Dermis blood vessel endothelial cell (primary cell): Measurements from ENCODE around the gene RPL19. TPM values are rescaled to one million over a fixed set of nuclear protein-coding genes. Genes with fewer than 3 reads are reported as not detected.

Experiments
- DNase-seq: peaks from one replicate; pipeline ENCODE4 v3.0.0; 2010
- total RNA-seq: library from RNA; depleted of rRNA; stranded (reverse); fragments of >200 nt; gene quantifications from 2 replicates; pipeline ENCODE4 v1.2.3, GENCODE V29; 2014

Gene RPL19
- total RNA-seq, 1 donor from 2014 or later = 2,101 TPM

DNA sequence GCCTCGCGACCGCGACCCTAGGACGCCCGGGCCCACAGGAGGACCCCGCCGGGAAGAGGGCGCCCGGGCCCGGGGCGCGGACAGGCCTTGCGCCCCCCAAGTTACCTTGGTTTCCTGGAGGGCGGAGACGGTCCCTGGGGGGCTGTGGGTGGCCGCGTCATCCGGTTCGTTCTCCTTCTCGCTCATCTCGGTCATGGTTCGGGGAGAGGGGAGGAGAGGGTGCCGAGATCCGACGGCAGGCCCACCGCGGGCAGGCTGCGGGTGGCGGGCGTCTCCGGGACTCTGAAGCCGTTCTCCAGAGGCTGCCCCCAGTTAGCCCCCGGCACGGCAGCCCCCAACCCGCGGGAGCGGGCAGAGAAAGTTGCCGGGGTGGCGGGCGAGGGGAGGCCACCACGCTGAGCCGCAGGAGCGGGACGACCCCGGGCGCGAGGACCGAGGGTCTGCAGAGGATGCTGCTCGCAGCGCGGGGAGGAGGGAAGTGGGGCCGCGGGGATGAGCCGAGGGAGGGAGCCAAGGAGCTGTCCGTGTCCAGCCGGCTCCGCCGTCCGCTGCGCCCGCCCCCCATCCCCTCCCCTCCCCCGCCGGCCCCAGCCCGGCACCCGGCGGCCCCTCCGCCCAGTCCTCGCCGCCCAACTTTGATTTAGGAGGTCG, 25.4 kb downstream of the RPL19 start, which contains the start of gene STAC2:
STAC2 (minus strand) TSS at position 638 of the 651 bp plus-strand sequence; CDS start at position 195, 443 bp downstream.
- no peak for DNase-seq

DNA sequence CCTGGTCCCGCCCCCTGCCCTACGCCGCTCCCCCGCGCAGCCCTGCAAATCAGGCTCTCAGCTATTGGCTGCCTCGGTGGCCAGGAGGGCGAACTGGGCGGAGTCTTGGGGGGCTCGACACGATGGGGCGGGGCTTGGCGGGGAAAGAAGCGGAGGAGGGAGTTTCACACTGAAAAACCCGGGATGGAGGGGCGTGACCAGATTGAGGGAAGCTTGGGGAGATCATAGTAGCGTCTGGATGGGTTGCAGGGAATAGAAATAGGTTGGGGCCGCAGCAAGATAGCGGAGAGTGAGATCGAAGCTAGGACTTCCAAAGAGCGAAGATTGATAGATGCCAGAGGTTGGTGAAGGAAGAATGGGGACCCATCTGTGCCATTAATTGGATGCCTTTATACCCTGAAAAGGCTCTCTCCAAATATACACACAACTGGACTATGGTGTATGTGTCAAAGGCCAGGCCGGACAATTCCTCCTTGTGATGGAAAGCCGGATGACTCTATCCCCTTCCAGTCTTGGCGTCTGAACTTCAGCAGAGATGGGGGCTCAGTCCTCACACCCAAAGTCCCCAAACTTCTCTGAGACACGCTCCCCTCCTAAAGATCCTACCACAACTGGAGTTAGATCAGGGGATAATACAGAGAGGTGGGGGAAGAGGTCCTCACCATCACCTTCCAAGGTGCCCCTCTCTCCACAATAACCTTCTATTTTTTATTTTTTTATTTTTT, 26.0 kb downstream of the RPL19 start:
- peak; percentile 34 for DNase-seq

DNA sequence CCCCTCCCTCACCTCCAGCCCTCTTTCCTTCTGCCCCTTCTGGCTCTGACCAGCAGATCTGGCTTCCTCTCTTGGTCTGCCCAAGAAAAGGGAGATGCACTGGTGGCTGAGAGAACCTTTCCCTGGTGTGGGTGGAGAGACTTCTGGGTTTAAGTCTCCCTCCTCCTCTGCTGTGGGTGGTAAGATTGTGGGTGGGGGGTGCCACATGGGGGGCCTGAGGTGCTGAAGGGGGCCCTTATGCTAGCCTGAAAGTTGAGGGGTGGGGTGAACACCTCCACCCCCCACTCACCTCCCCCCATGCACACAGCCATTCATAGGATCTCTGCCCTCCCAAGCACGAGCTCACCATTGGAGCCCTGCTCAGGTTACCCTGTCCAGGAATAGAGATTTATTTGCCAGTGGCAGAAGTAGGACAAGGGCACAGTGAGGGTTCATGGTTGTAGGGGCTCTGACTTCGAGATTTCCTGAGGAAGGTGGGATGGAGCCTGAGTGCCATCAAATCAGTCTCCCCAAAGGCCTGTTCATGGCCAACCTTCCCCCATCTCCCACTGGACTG, 27.4 kb downstream of the RPL19 start:
- no peak for DNase-seq

DNA sequence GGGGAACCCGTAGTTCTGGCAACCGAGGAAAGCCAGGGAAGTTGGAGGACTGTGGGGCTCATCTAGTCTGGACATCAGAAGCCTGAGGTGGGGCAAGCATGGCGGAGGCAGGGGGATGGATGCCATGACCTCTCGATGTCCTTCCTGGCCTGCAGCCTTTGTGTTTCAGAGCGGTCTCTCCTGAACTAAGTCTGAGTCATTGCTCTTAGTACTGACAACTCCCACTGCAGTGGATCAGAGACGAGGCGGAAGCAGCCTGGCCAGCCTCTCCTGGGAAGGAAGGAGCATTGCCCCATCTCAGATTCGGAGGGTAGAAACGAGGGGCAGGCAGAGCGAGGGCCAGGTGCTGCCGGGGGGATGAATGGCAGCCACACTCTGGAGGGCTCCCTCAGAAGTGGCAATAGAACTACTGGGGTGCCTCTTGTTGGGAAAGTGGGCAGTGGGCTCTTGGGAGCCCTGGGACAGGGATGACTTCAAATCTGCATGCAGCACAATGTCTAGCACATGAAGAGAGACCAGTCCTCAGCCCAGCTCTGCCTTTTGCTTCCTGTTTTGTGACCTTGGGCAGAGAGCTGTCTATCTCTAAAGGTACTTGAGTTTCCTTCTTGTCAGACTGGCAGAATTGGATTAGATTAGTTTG, 29.3 kb downstream of the RPL19 start:
- DNase-seq = peak; percentile 70

GRCh38 chr17:39230361-39230760, 30.3 kb downstream of the RPL19 start:
- no peak for DNase-seq

DNA sequence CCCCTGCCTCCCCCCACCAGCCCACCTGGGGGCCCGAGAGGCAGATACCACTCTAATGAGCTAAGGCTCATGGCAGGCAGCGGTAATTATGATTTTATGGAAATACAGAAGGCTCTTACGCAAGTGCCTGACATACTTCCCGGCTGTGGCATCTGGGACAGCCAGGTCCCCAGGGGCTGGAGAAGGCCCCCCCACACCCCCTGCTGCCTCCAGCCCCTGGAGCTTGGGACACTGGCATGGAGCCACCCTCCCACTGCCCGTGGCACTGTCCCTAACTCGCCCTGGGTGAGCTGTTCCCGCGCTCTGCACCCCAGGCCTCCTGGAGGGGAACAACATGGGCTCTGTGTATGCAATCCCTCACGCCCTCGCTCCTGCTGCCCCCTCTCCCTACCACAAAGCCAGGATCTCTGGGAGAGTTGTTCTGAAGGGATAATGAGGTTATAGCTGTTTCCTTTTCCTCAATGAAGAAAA, 31.0 kb downstream of the RPL19 start:
- no peak for DNase-seq

DNA sequence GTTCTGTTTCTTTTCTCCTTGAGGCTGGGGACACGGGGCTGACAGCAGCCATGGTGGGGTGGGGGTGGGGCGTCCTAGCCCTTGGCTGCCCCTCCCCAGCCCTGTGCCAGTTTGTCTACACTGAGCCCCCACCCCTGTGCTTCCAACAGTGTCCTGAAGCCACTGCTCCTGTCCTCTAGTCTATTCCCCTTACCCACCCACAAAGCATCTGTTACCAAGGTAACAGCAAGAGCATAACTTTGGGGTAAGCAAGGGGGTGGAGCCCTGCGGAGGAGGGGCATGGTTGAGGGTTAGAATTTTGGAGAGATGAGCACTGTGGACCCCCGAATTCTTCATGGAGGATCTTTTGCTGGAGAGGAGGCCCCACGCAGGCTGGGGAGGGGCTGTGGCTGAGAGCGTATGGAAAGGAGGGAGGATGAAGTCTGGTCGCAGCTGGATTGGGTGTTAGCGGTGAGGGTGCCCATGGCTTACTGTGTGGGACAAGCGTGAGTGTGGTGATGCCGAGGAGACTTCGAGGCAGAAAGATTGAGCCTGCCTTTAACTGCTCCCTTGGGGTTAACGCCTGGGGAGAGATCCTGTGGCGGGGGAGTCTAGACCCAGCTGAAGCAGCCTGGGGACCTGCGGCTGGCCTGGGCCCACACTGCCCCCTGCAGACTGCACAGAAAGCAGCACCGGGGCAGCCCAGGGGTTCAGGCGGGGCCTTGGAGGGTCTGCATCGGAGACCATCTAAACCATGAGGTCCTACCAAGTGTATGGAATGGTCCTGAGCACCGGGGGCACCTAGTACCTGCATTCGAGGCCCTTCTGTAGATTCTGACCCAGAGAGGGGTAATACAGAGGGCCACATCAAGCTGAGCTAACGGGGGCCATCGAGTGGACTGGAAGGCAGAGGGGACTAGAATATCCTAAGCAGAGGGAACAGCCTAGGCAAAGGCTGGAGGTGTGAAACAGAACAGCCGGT, 31.8 kb downstream of the RPL19 start:
- peak; percentile 60 for DNase-seq

- peak; percentile 79 for DNase-seq
These were observed 35.7 kb downstream of the RPL19 start for GRCh38 chr17:39235555-39236449.

GRCh38 chr17:39236450-39236927, 36.4 kb downstream of the RPL19 start:
- DNase-seq = no peak

DNA sequence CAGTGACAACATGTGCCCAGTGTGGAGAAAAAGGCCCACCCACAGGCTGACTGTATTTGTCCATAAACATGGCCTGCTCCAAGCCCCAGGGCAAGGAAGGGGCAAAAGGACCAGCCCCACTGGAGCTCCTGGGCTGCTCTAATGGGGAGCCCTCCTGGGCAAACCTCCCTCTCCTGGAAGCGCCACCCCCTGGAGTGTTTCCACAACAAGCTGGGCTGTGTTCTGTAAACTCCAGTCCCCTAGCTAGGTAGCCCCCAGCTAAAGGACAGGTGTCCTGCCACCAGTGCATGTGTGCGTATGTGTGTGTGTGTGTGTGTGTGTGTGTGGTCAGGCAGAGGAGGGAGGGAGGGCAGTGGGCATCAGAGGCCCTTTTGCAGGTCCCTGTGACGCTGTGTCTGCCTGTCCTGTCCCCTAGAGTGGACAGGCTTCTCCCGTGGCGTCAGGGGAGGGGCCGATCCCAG, 36.9 kb downstream of the RPL19 start:
- no peak for DNase-seq

DNA sequence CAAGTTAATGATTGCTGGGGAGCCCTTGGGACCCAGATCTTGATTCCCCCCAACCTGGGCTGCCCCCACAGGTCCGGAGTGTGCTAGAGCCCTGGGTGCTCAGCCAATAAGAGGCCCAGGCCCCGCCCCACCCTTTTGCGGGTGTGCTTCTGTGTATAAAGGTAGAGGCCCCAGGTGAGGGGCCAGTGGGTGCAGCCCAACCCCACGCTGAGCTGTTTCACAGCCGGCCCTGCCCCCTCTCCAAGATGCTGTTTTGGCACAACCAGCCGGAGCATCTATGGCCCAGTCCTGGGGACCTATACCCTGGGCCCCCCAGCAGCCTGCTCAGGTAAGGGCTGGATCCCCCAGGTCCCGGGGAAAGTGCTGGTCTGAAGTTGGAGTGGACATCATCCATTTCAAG, 37.5 kb downstream of the RPL19 start:
- no peak for DNase-seq

GRCh38 chr17:39238311-39238972, 38.4 kb downstream of the RPL19 start:
- DNase-seq = peak; percentile 20

GRCh38 chr17:39239640-39240314, 39.7 kb downstream of the RPL19 start:
- DNase-seq = peak; percentile 62

DNA sequence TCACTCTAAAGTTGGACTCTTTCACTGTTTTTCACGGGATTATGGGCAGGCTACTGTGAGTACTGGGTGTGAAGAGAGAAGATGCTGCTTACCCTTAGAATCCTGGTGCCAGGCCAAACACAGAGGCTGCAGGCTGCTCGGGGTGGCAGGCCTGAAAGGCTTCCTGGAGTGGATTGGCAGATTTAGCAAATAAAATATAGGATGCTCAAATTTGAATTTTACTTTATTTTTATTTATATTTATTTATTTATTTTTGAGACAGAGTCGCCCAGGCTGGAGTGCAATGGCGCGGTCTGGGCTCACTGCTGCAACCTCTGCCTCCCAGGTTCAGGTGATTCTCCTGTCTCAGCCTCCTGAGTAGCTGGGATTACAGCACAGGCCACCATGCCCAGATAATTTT, 40.5 kb downstream of the RPL19 start:
- DNase-seq = no peak

GRCh38 chr17:39243155-39243554, 43.1 kb downstream of the RPL19 start:
- DNase-seq = no peak

DNA sequence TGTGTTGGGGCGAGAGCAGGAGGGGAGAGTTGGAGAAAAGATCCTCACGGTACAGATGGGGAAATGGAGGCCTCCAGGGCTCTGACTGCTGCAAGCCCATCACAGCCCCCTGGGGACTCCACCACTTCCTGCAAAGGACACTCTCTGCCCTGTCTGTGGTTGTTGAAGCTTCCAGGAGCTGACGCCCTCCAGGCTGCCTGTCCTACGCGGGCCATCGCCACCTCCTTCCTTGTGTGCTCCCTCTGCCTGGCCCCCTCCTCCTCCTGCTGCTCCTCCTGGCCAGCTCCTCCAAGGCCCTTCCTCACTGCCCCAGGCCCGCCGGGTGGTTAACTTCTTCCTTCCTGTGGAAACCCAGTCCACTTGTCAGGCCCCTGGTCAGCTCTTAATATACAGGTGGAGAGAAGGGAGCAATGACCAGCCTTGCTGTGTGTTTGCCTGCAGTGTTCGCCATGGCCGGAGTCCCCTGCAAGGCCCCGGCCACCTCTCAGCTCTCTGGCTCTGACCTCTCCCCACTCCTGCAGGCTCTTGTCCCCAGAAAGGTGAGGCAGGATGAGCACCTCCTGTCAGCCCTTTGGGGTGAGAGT, 44.0 kb downstream of the RPL19 start:
- DNase-seq = no peak

- DNase-seq = peak; percentile 90
These were observed 44.8 kb downstream of the RPL19 start for GRCh38 chr17:39244600-39245570.

DNA sequence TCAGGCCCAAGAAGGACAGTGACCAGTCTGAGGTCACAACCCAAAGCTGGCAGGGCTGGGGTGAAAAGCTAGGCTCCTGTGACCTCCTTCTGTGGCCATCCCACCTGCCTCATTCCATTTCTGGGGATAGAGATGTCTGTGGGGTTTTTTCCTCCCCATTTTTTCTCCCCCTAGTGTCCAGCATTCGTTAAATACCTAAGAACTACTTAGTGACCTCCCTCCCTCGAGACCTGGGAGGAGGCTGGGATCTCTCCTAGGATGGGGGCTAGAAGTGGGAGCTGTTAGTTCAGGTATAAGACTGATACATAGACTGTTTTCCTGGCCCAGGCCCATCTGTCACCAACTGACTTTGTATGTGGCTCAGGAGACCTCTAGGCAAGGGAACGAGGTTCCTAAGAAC, 46.2 kb downstream of the RPL19 start:
- no peak for DNase-seq
